HG02870 (cell line): ENCODE measurements around the gene MERTK.
A peak's percentile ranks its signal among the peaks of the same experiment; 100 is the strongest.
"Not testable (repeated sequence)": the region's sequence is repeated elsewhere in the genome, so short reads cannot be mapped to it uniquely, and the experiment has no call there.

Experiments used
- ATAC-seq: cut with Tn5 transposase; IDR thresholded peaks from one replicate; pipeline ENCODE4 v1.9.1; 2021; ENCODE audit warnings: mild to moderate bottlenecking, moderate library complexity; ENCODE audit not compliant: unreplicated experiment

Gene MERTK

DNA sequence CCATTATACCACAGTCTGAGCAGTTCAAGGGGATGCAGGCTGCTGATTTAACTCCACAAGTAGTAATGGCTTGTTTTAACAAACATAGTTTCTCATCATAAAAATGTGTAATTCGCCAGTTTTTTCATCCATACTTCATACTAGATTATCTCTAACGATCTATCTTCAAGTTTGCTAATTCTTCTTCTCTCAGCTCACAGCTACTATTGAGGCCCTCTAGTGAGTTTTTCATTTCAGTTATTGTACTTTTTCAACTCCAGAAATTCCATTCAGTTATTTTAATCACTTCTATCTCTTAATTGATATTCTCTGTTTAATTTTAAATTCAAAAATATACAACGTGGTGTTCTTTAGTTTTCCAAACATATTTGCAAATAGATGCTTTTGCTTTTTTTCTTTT lies 136.5 kb downstream of the MERTK start:
- no peak for ATAC-seq

DNA sequence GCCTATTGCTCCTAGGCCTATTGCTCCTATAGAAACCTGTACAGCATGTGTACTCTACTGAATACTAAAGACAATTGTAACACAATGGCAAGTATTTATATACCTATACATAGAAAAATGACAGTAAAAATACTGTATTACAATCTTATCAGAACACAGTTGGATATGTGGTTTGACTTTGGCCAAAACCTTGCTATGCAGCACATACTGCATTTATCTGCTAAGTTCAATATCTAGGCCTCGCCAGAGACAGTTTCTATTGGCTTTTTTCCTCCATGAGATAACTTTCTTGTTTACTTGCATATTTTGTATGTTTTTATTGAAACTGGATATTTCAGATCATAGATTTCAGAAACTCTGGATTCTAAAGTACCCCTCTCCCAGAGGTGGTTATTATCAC lies 137.4 kb downstream of the MERTK start:
- ATAC-seq, result no peak

DNA sequence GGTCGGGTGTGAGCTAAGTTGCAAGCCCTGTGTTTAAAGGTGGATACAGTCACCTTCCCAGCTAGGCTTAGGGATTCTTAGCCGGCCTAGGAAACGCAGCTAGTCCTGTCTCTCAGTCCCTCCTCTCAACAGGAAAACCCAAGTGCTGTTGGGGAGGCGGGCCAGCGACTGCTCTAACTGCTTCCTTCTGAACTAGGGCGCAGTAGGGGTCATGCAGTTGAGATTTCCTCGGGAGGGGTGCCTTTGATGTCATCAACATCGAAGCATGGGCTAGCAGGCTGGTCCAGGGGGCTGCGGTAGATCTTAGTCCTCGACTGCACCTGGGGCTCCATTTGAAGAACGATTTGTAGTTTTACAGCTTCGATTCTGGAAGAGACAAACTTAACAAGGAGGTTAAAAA lies 141.1 kb downstream of the MERTK start:
- not testable (repeated sequence) for ATAC-seq

DNA sequence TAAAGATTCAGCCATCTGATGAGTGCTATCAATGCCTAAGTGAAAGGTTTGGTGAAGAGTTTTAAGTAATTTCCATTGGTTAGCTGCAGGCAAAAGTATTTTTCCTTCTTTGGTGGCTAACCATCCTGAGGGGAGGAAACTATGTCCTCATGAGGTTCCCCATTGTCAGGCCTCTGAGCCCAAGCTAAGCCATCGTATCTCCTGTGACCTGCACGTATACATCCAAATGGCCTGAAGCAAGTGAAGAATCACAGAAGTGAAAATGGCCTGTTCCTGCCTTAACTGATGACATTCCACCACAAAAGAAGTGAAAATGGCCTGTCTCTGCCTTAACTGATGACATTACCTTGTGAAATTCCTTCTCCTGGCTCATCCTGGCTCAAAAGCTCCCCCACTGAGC lies 141.7 kb downstream of the MERTK start:
- not testable (repeated sequence) for ATAC-seq

DNA sequence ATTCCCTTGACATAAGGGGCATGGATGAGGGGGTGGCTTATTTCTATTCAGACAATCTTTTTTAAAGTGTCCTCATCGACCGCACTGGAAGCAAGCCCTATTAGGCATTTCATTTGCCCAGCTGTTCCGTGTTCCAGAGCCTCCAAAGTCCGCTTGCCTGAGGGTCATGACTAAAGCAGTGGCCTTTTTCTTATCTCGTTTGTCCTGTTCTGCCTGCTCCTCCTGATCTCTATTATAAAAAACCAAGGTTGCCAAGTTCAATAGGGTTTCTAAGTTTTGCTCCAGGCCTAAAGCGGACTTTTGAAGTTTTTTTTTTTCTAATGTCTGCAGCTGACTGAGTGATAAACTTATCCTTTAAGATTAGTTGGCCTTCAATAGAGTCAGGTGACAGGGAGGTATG lies 143.1 kb downstream of the MERTK start:
- not testable (repeated sequence) for ATAC-seq

DNA sequence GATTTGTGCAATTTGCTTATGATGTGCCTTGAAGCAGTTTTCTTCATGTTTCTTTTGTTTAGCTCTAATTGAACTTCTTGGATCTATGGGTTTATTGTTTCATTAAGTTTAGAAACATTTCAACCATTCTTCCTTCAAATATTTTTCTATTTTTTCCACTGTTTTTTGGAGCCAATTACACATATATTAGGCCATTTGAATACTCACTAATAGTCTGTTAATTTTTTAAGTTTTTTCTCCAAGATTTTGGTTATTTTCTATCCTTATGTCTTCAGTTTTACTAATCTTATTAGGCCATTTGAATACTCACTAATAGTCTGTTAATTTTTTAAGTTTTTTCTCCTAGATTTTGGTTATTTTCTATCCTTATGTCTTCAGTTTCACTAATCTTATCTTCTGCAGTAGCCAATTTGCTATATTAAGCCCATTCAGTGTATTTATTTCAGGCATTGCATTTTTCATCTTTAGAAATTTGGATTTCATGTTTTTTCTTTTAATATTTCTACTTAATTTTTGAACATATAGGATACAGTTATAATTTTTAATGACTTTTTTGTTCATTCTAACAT lies 147.1 kb downstream of the MERTK start:
- no peak for ATAC-seq

DNA sequence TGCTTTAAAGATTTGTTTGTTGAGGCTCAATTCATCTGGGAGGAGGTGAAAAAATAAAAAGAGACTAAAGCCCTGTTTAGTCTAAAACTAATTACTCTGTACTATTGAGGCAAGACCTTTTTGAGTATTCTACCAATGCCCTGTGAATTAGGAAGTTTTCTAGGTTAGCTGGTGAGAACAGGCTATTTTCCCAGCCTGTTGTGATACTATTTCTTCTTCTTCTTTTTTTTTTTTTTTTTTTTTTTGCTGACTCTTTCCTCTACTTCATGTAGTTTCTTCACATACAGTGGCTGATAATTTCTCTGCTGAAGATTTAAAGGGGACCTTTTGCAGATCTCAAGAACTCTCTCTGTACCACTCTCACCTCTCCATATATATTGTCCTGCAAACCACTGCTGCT lies 147.8 kb downstream of the MERTK start:
- ATAC-seq, result no peak

DNA sequence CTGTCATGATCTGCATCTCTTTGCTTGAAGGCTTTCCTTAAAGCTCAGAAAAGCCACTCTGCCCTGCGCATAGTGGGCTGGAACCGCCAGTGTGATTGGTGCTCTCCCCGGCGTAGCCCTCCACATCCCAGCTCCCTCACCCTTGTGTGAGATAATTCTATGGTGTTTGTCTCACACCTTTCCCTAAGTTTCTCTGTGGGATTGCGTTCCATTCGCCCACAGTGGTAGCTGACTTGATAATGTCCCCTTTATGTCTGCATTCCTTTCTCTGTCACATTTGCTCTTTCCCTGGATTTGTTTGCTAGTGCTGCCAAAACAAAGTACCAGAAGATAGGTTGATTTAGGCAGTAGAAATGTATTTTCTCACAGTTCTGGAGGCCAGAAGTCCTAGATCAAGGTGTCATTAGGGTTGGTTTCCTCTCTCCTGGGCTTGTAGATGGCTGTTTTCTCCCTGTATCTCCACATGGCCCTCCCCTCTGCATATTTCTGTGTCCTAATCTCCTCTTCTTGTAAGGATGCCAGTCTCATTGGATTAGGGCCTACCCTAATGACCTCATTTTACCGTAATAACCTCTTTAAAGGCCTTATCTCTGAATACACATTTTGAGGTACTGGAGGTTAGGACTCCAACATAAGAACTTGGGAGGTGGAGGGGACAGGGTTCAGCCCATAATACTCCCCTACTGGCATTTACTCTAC lies 149.3 kb downstream of the MERTK start:
- no peak for ATAC-seq

DNA sequence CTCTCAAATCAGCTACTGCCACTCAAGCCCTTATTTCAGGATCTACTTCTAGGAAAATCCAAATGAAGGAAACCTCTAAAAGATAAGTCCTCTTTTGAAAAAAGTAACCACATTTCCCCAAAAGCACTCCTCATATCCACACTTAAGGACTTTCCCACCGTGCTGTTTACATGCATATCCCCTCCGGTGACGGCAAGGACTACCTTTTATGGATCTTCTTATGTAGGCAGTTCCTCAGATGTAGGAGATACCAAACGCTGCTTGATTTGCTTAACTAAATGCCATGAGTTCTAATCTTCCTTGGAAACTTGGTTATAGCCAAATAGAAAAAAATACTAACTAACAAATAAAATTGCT lies 149.8 kb downstream of the MERTK start:
- ATAC-seq, result no peak

DNA sequence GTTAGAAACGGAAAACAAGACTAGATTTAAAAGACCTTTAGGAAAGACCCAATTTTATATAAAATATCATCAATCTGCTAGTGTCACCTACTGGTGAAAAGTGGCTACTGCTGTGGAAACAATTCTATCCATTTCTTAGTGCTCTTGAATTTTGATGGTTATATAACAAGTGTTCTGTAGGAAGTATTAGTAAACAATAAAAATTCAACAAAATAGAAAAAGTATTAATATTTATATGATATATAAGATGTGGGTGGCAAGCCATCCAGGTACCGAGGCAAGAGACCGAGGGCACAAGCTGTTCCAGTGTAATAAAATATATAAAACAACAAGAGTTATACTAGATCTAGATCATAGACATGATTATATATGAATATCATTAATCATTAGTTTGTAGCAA lies 150.5 kb downstream of the MERTK start:
- no peak for ATAC-seq

DNA sequence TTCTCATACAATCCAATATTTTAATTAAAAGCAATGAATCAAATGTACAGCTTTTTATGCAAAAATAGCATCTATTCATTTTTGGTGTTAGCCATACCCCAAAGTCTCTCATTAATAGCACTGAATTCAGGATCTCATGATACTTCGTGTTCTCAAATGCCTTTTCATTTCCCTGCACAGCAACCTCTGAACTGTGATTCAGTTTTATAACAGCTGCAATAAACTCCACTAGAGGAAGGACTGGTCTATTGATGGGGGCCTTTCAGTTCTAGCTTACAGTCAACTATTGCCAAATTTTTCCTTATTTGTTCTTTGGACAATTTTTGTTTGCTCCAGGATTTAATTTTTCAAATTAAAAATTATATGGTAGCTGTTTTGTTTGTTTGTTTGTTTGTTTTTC lies 151.9 kb downstream of the MERTK start:
- ATAC-seq, result no peak

DNA sequence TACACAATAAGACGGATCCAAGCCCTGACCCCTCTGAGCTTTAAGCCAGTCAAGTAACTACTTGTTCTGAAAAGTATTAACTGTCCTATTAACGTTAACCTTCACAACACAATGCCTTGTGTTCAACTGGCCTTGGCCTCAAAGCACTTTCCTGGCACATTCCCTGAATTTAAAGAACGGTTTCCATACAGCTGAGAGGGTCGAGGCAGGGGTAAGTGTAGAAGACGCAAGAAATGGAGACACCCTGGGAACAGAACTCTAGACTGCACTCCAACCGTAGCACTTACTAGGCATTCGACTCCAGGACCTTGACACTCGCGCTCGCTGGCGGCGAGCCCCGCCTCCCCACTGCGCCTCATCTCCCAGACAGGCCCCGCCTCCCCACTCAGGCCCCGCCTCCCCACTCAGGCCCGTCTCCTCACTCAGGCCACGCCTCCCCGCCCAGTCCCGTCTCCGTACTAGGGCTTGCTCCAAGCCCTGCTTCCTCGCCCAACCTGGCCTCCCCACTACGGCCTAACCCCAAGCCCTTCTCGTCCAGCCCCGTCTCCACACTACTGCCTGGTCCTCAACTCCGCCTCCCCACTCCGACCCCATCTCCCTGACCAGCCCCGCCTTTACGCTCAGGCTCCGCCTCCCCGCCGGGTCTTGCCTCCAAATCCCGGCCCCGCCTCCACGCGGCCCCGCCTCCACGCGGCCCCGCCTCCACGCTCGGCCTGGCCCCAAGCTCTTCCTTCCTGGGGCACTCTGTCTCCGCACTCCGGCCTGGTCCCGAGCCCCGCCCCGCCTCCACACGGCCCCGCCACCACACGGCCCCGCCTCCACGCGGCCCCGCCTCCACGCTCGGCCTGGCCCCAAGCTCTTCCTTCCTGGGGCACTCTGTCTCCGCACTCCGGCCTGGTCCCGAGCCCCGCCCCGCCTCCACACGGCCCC lies 155.8 kb downstream of the MERTK start:
- ATAC-seq, result peak; percentile 57

DNA sequence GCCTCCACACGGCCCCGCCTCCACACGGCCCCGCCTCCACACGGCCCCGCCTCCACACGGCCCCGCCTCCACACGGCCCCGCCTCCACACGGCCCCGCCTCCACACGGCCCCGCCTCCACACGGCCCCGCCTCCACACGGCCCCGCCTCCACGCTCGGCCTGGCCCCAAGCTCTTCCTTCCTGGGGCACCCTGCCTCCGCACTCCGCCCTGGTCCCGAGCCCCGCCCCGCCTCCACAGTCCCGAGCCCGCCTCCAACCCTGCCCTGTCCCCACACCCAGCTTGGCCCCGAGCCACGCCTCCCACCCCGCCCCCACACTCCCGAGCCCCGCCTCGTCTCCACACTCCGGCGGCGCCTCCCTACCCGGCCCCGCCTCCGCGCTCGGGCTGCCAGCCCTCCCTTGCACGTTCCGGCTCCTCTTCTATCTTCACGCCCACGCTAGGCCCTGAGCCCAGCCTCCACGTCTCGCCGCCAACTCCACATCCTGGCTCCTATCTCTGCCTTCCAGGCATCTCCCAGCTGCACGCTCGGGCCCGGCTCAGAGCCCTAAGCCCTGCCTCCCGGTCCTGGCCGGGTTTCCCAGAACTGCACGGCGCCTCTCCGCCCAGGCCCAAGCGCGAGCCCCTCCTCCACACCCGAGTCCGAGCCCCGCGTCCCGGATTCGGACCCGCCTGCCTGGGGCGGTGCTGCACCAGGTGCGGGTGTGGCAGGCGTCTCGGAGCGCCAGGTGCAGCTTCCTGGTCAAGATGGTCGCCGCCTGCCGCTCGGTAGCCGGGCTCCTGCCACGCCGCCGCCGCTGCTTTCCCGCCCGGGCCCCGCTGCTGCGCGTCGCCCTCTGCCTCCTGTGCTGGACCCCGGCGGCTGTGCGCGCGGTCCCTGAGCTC lies 156.7 kb downstream of the MERTK start, which contains the start of gene TMEM87B:
TMEM87B (plus strand) TSS at position 423 of the 883 bp plus-strand sequence; CDS start at position 746, 323 bp downstream.
- peak; percentile 59 for ATAC-seq

DNA sequence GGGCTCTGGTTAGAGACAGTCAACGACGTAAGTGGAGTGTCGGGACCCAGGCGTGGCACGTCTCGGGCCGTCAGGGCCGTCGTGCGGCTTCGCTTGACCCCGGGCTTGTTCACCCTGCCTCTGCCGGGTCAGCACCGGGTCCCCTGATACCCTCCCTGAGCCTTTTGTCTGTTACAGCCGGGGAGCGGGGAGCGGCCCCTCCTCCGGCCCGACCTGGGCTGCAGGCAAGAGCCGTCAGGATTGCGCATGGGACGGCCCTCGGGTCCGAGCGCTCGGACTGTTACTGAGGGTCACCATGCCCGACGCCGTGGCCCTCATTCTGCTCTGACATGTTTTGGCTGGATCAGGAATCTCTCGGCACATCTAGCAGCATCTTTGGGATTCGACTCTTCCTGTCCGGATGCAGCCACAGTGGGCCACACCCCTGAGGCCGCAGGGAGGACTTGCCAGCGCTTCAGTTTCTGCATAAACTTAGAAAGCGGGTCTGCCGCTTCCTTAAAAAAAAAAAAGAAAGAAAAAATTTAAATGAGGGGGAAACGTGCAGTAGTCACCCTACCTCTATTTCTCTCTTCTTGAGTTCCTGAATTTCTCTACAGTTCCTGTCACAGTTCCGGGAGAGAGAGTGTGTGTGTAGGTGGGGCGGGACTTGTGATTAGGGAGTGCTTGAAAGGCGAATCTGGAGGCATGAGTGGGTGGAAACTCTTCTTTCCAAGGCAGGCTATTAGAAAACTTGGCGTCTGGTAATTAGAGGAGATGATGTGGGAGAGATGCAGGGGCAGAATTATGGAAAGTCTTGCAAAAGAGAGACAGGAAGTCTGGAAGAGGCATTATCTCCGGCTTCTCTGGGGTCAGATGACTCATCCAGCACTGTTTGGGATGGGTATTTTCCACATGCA lies 157.6 kb downstream of the MERTK start:
- no peak for ATAC-seq

DNA sequence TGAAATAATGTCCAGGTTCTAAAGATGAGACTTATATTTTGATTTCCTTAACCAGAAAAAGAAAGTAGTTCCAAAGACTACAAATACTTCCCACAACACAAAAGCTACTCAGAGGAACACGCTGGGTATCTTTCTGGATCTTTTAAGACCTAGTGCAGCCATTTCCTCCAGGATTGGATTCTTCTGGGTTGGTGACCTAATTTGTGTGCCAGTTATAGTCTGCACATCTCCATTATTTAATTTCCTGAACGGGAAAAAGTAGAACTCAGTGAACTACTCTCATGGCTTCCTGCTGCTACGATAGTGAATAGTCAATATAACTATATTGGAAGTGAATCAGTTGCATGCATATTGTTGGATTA lies 158.2 kb downstream of the MERTK start:
- ATAC-seq, result no peak

DNA sequence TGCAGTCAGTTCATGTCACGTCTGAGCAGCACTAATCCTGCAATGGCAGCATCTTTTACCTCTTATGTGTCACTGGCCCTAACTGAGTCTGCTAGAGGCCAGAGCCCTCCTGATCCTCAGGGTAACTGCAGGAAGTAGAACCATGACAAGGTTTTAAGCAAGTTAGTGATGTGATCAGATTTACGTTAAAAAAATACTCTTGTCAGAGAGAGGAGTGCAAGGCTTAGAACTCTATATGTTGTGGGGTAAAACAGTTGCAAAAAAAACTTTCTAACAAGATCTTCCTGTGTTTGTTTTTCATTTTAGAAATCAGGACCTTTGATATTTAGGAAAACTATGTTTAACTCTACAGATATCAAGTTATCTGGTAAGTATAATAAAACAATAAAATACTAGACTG lies 161.3 kb downstream of the MERTK start:
- no peak for ATAC-seq

DNA sequence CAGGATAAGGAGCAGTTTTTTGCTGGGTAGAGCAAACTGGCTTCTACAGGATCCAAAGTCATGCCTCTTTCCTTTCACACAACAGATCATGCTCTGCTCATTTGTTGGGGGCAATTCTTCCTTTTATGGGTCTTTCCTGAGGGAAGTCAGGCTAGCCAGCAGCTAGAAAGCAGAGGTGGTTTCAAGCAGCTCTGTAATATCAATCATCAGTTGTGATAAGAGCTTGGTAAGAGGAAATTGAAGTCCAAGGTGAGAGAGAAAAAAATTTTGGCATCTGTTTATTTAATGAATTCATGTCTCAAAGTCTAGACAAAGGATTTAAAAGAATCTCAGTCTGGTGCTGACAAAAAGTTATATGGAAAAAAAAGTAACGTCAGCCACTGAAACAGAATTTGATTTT lies 162.9 kb downstream of the MERTK start:
- no peak for ATAC-seq

DNA sequence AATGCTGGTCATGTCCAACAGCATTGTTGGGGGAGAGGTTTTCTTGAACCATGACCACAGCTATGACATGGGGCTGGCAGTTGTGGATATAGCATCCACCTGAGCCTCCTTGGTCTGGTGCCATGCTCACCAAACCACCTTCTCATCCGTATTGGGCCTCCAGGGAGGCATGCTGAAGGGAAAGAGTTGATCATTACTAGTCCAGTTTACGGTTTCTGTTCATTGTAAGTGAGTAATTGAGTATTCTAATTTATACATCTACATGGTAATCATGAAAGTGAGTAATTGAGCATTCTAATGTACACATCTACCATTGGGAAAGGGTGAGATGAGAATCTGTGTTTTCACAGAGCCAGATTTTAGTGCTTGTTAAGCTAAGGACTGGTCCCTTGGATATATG lies 163.4 kb downstream of the MERTK start:
- ATAC-seq, result no peak

DNA sequence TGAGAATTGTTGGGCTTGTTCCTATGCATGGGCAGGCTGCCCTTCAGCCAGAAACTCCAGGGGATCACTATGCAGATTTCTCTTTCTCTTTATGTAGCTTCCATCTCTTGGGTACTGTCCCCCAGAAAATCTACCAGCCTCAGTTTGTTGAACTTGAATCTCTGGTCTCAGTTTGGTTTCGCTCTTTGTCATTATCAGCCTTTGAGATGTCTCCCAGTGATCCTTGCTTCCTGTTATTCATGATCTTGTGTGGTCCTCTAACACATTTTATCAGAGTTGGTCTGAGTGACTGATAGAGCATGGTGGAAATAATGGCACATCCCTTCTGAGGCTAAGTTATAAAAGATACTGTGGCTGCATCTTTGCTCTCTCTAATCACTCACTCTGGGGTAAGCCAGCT lies 164.5 kb downstream of the MERTK start:
- ATAC-seq, result no peak

DNA sequence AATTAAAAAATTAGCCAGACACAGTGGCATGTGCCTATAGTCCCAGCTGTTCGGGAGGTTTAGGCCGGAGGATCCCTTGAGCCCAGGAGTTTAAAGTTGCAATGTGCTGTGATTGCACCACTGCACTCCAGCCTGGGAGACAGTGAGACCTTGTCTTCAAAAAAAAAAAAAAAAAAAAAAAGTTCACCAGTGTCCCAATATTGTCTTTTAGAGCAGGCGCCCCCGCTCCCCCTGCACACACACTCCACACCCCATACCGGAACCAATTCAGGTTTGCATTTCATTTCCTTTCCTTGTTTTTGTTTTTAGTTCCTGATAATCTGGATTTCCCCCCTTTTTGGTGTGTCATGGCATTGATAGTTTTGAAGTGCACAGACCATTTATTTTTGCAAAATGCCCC lies 167.1 kb downstream of the MERTK start:
- ATAC-seq, result no peak
